Fibroblast of lung (primary cell): Measurements from ENCODE around the gene PARP8.

ENCODE experiments used
- EZH2 ChIP-seq: IDR thresholded peaks from 2 replicates; pipeline ENCODE4 v1.5.1; 2012; ENCODE audit warnings: low read length, control low read depth, mild to moderate bottlenecking; ENCODE audit errors: missing control alignments
- TF ChIP-seq, protein P1 (sequence below), 2 donors: IDR thresholded peaks in 1 of 2; conservative IDR thresholded peaks in 1 of 2; 1 replicate in 1 of 2; 2 replicates in 1 of 2; pipeline ENCODE4 v1.5.1; 2011 to 2012; ENCODE audit warnings: low read length in 2 of 2, control low read depth in 1 of 2, inconsistent platforms in 1 of 2, low read depth in 1 of 2, mild to moderate bottlenecking in 1 of 2

DNA sequence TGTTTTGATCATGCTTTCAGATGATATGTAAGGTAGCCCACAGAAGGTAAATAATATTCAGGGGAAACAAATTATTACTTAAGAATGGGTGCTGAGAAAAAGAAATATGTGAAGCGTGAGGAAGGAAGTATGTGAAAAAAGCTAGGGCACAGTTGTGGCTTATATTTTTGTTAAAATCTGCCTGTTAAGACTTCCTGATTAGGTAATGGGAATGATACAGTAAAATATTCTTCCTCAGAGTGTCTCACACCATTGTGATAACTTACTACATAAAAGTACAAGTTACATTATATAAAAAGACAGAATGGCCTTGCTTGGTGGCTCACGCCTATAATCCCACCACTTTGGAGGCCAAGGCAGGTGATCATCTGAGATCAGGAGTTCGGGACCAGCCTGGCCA, 18.7 kb upstream of the PARP8 start:
- TF ChIP-seq EZH2 = no peak
- TF ChIP-seq, protein P1, sequence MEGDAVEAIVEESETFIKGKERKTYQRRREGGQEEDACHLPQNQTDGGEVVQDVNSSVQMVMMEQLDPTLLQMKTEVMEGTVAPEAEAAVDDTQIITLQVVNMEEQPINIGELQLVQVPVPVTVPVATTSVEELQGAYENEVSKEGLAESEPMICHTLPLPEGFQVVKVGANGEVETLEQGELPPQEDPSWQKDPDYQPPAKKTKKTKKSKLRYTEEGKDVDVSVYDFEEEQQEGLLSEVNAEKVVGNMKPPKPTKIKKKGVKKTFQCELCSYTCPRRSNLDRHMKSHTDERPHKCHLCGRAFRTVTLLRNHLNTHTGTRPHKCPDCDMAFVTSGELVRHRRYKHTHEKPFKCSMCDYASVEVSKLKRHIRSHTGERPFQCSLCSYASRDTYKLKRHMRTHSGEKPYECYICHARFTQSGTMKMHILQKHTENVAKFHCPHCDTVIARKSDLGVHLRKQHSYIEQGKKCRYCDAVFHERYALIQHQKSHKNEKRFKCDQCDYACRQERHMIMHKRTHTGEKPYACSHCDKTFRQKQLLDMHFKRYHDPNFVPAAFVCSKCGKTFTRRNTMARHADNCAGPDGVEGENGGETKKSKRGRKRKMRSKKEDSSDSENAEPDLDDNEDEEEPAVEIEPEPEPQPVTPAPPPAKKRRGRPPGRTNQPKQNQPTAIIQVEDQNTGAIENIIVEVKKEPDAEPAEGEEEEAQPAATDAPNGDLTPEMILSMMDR (conservative IDR thresholded peaks at IDR 0.05 in 1 of 2, IDR thresholded peaks at IDR 0.05 in 1 of 2; ENCODE audit: low read depth in 1 of 2, low read length in 2 of 2) = no peak
